ENCODE measurements around the gene LGALS7.
"Not testable (repeated sequence)": the region's sequence is repeated elsewhere in the genome, so short reads cannot be mapped to it uniquely, and the experiment has no call there.

The LGALS7 gene

GRCh38 chr19:38812841-38813320 lies 39.6 kb upstream of the LGALS7 start, which contains the start of gene LGALS4:
LGALS4 (minus strand) TSS chr19:38812945; CDS start chr19:38812886, 59 bp downstream.
- Histone ChIP-seq H2AFZ (ENCODE audit: low read depth, low read length) (no peak within 1 kb of the TSS), H3K36me3 (replicated peaks; ENCODE audit: low read depth, low read length) (peaks cover 19% of the 10 kb centered on the region), H3K27me3 (ENCODE audit: low read depth, low read length) (no peaks in the 10 kb centered on the region), H3K4me3 (ENCODE audit: low read length) (no peak within 1 kb of the TSS), H3K4me2 (ENCODE audit: low read length) (no peak within 1 kb of the TSS), H3K9ac (ENCODE audit: low read length) (no peak within 1 kb of the TSS), H4K20me1 (ENCODE audit: insufficient read depth, low read length) (no peaks in the 10 kb centered on the region), H3K9me3 (ENCODE audit: insufficient read depth, low read length) (no peaks in the 10 kb centered on the region), H3K79me2 (ENCODE audit: low read length) (no peaks in the 10 kb centered on the region), H3K4me1 (ENCODE audit: low read length) (no peaks in the 10 kb centered on the region), H3K27ac (ENCODE audit: low read length) (no peak within 1 kb of the TSS)
- TF ChIP-seq, protein P1, sequence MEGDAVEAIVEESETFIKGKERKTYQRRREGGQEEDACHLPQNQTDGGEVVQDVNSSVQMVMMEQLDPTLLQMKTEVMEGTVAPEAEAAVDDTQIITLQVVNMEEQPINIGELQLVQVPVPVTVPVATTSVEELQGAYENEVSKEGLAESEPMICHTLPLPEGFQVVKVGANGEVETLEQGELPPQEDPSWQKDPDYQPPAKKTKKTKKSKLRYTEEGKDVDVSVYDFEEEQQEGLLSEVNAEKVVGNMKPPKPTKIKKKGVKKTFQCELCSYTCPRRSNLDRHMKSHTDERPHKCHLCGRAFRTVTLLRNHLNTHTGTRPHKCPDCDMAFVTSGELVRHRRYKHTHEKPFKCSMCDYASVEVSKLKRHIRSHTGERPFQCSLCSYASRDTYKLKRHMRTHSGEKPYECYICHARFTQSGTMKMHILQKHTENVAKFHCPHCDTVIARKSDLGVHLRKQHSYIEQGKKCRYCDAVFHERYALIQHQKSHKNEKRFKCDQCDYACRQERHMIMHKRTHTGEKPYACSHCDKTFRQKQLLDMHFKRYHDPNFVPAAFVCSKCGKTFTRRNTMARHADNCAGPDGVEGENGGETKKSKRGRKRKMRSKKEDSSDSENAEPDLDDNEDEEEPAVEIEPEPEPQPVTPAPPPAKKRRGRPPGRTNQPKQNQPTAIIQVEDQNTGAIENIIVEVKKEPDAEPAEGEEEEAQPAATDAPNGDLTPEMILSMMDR (IDR thresholded peaks at IDR 0.05; ENCODE audit: low read depth, low read length): no peak
- TF ChIP-seq EZH2phosphoT487 (IDR thresholded peaks at IDR 0.05; ENCODE audit: low read depth): no peak

- TF ChIP-seq, protein P1 (IDR thresholded peaks at IDR 0.05; ENCODE audit: low read depth, low read length): no peak
- TF ChIP-seq EZH2phosphoT487 (IDR thresholded peaks at IDR 0.05; ENCODE audit: low read depth): no peak
- Histone ChIP-seq H3K79me2 (ENCODE audit: low read length) (no peaks in the 10 kb centered on the region), H3K27ac (ENCODE audit: low read length) (no peak overlapping the region), H3K4me1 (ENCODE audit: low read length) (no peaks in the 10 kb centered on the region), H3K36me3 (replicated peaks; ENCODE audit: low read depth, low read length) (peaks cover 13% of the 10 kb centered on the region), H3K9me3 (ENCODE audit: insufficient read depth, low read length) (no peaks in the 10 kb centered on the region), H3K4me3 (ENCODE audit: low read length) (no peak overlapping the region), H3K4me2 (ENCODE audit: low read length) (no peak overlapping the region), H3K27me3 (ENCODE audit: low read depth, low read length) (no peaks in the 10 kb centered on the region), H3K9ac (ENCODE audit: low read length) (no peak overlapping the region), H2AFZ (ENCODE audit: low read depth, low read length) (no peak overlapping the region), H4K20me1 (ENCODE audit: insufficient read depth, low read length) (no peaks in the 10 kb centered on the region)
Measured at GRCh38 chr19:38812009-38812840, 38.9 kb upstream of the LGALS7 start.

DNA sequence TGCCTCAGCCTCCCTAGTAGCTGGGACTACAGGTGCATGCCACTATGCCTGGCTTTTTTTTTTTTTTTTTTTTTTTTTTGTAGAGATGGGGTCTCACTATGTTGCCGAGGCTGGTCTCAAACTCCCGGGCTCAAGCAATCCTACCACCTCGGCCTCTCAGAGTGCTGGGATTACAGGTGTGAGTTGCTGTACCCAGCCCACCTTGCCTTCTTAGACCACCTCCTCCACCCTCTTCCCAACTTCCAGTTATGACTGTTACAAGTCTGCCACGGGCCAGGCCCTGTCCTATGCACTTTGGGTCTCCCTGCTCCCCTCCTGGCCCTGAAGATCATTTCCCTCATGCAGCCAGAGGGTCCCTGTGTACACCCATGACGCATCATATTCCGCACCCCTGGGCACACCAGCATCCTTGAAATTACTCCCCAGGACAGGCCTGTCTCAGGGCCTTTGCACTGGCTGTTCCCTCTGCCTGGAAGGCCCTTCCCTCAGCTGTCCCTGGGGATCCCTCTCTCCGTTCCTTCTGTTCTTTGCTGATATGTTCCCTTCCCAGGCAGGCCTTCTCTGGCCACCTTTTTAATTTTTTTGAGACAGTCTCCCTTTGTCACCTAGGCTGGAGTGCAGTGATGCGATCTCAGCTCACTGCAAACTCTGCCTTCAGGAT lies 36.4 kb upstream of the LGALS7 start:
- Histone ChIP-seq H3K36me3 (replicated peaks; ENCODE audit: low read depth, low read length) (no peaks in the 10 kb centered on the region), H3K9me3 (ENCODE audit: insufficient read depth, low read length) (no peaks in the 10 kb centered on the region), H3K27ac (ENCODE audit: low read length) (no peak overlapping the region), H3K4me2 (ENCODE audit: low read length) (no peak overlapping the region), H3K4me3 (ENCODE audit: low read length) (no peak overlapping the region), H3K4me1 (ENCODE audit: low read length) (no peaks in the 10 kb centered on the region), H3K27me3 (ENCODE audit: low read depth, low read length) (no peaks in the 10 kb centered on the region), H3K9ac (ENCODE audit: low read length) (no peak overlapping the region), H2AFZ (ENCODE audit: low read depth, low read length) (no peak overlapping the region), H4K20me1 (ENCODE audit: insufficient read depth, low read length) (no peaks in the 10 kb centered on the region), H3K79me2 (ENCODE audit: low read length) (no peaks in the 10 kb centered on the region)
- no peak for TF ChIP-seq EZH2phosphoT487 (IDR thresholded peaks at IDR 0.05; ENCODE audit: low read depth)
- TF ChIP-seq, protein P1 (IDR thresholded peaks at IDR 0.05; ENCODE audit: low read depth, low read length): no peak

DNA sequence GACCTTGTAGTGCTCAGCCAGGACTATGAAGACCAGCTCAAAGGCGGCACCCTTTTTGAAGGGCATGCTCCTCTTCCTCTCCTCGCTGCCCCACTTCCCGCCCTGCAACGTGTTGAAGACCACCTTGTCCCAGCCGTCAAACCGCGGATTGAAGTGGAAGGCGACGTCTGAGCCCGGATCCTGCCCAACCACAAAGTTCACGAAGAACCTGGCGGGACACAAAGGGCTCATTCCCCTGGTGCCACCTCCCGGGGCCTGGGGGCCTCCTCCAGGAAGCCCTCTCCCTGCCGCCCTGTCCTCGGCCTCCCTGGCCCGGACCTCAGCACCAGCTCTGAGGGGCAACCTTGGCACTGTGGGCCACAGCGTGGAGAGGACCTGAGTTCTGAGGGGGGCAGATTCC lies 35.4 kb upstream of the LGALS7 start:
- Histone ChIP-seq H3K27me3 (ENCODE audit: low read depth, low read length) (no peaks in the 10 kb centered on the region), H2AFZ (ENCODE audit: low read depth, low read length) (no peak overlapping the region), H3K27ac (ENCODE audit: low read length) (no peak overlapping the region), H3K9me3 (ENCODE audit: insufficient read depth, low read length) (no peaks in the 10 kb centered on the region), H3K4me2 (ENCODE audit: low read length) (no peak overlapping the region), H3K36me3 (replicated peaks; ENCODE audit: low read depth, low read length) (no peaks in the 10 kb centered on the region), H3K9ac (ENCODE audit: low read length) (no peak overlapping the region), H4K20me1 (ENCODE audit: insufficient read depth, low read length) (no peaks in the 10 kb centered on the region), H3K79me2 (ENCODE audit: low read length) (no peaks in the 10 kb centered on the region), H3K4me3 (ENCODE audit: low read length) (no peak overlapping the region), H3K4me1 (ENCODE audit: low read length) (no peaks in the 10 kb centered on the region)
- TF ChIP-seq, protein P1 (IDR thresholded peaks at IDR 0.05; ENCODE audit: low read depth, low read length): no peak
- no peak for TF ChIP-seq EZH2phosphoT487 (IDR thresholded peaks at IDR 0.05; ENCODE audit: low read depth)

DNA sequence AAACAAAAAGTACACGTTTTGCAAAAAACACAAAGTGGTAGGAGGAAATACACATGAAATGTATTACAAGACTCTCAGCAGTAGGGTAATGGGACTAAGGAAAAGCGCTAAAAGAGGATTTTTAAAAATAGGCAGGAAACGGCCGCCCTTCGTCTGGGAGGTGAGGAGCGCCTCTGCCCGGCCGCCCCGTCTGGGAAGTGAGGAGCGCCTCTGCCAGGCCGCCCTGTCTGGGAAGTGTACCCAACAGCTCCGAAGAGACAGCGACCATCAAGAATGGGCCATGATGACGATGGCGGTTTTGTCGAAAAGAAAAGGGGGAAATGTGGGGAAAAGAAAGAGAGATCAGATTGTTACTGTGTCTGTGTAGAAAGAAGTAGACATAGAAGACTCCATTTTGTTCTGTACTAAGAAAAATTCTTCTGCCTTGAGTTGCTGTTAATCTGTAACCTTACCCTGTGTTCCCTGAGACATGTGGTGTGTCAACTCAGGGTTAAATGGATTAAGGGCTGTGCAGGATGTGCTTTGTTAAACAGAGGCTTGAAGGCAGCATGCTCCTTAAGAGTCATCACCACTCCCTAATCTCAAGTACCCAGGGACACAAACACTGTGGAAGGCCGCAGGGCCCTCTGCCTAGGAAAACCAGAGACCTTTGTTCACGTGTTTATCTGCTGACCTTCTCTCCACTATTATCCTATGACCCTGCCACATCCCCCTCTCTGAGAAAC lies 34.2 kb upstream of the LGALS7 start:
- H3K9me3 ChIP-seq (ENCODE audit: insufficient read depth, low read length); H2AFZ ChIP-seq (ENCODE audit: low read depth, low read length); H3K27ac ChIP-seq (ENCODE audit: low read length); H4K20me1 ChIP-seq (ENCODE audit: insufficient read depth, low read length); H3K4me3 ChIP-seq (ENCODE audit: low read length); H3K79me2 ChIP-seq (ENCODE audit: low read length); H3K9ac ChIP-seq (ENCODE audit: low read length); H3K36me3 ChIP-seq (replicated peaks; ENCODE audit: low read depth, low read length); H3K4me2 ChIP-seq (ENCODE audit: low read length); H3K4me1 ChIP-seq (ENCODE audit: low read length); H3K27me3 ChIP-seq (ENCODE audit: low read depth, low read length): not testable (repeated sequence)

Data from OCI-LY3 (cell line).